NCI-H69 (cell line): ENCODE results near the gene CTRB1.
"Not testable (repeated sequence)": the region's sequence is repeated elsewhere in the genome, so short reads cannot be mapped to it uniquely, and the experiment has no call there.

ENCODE experiments used
- DNase-seq: peaks from one replicate; lab custom pipeline; 2025; lab: John Stamatoyannopoulos, UW

The CTRB1 gene

GRCh38 chr16:75256696-75257343 lies 38.0 kb downstream of the CTRB1 start:
- DNase-seq = peak; percentile 82

- DNase-seq = peak; percentile 40
These were observed 39.4 kb downstream of the CTRB1 start for GRCh38 chr16:75257886-75258806.

GRCh38 chr16:75258807-75259141 lies 40.0 kb downstream of the CTRB1 start:
- DNase-seq = peak; percentile 17

GRCh38 chr16:75260851-75261589 lies 42.2 kb downstream of the CTRB1 start:
- DNase-seq = no peak

GRCh38 chr16:75261590-75262078 lies 42.8 kb downstream of the CTRB1 start:
- DNase-seq = no peak

- peak; percentile 27 for DNase-seq
These were observed 43.5 kb downstream of the CTRB1 start for GRCh38 chr16:75262104-75262799.

GRCh38 chr16:75262800-75263127 lies 44.0 kb downstream of the CTRB1 start:
- no peak for DNase-seq

GRCh38 chr16:75263291-75263962 lies 44.6 kb downstream of the CTRB1 start:
- no peak for DNase-seq

GRCh38 chr16:75263963-75264445 lies 45.2 kb downstream of the CTRB1 start:
- DNase-seq = peak; percentile 16

GRCh38 chr16:75264457-75264998 lies 45.7 kb downstream of the CTRB1 start:
- DNase-seq = peak; percentile 75

- DNase-seq = peak; percentile 61
These were observed 46.5 kb downstream of the CTRB1 start for GRCh38 chr16:75264999-75265910.

- peak; percentile 56 for DNase-seq
These were observed 47.3 kb downstream of the CTRB1 start for GRCh38 chr16:75265911-75266701.

- peak; percentile 23 for DNase-seq
These were observed 48.2 kb downstream of the CTRB1 start for GRCh38 chr16:75266738-75267630.

- DNase-seq = peak; percentile 83
These were observed 49.0 kb downstream of the CTRB1 start for GRCh38 chr16:75267631-75268264.

- DNase-seq = not testable (repeated sequence)
These were observed 50.6 kb downstream of the CTRB1 start for GRCh38 chr16:75269358-75269757.

GRCh38 chr16:75271441-75272096 lies 52.8 kb downstream of the CTRB1 start:
- no peak for DNase-seq

- DNase-seq = no peak
These were observed 53.3 kb downstream of the CTRB1 start for GRCh38 chr16:75272097-75272551.
